DND-41 (cell line): ENCODE data around the gene PRODH2.

Source experiments
- ATAC-seq: fragments of 200-7000 bp; cut with Tn5 transposase; 3 replicates; pipeline ENCODE4 v1.9.1; 2021; ENCODE audit warnings: low read depth; ENCODE audit not compliant: insufficient read depth
- DNase-seq: peaks from one replicate; pipeline ENCODE4 v3.0.0-alpha.2; 2020
- H2AFZ ChIP-seq: 2 replicates; pipeline ENCODE4 v1.6.0; 2012; ENCODE audit warnings: low read depth, low read length
- H3K27ac ChIP-seq: 2 replicates; pipeline ENCODE4 v1.5.1; 2012; ENCODE audit warnings: low read length, inconsistent platforms
- H3K27me3 ChIP-seq: fragments of 200-600 bp; sonication (generic); 2 replicates; pipeline ENCODE4 v1.6.0; 2012; ENCODE audit warnings: low read length, mild to moderate bottlenecking, inconsistent platforms; ENCODE audit not compliant: insufficient read depth, poor library complexity
- H3K36me3 ChIP-seq: 2 replicates; pipeline ENCODE4 v1.5.1; 2012; ENCODE audit warnings: low read length, inconsistent platforms; ENCODE audit not compliant: insufficient read depth
- H3K4me1 ChIP-seq: 2 replicates; pipeline ENCODE4 v1.5.1; 2012; ENCODE audit warnings: mild to moderate bottlenecking, low read length; ENCODE audit not compliant: insufficient read depth
- H3K4me2 ChIP-seq: 2 replicates; pipeline ENCODE4 v1.6.0; 2012; ENCODE audit warnings: mild to moderate bottlenecking, moderate library complexity, low read length, inconsistent platforms; ENCODE audit not compliant: insufficient read depth
- H3K4me3 ChIP-seq, 2 experiments: fragments of 200-600 bp in 1 of 2; shearing (Covaris generic) in 1 of 2; 2 replicates each; pipeline ENCODE4 v1.5.1; 2012 to 2016; ENCODE audit warnings: inconsistent platforms in 2 of 2, low read length in 2 of 2, mild to moderate bottlenecking in 2 of 2, low read depth in 1 of 2, moderate library complexity in 1 of 2
- H3K79me2 ChIP-seq: 2 replicates; pipeline ENCODE4 v1.6.0; 2012; ENCODE audit warnings: low read length, inconsistent platforms; ENCODE audit not compliant: insufficient read depth
- H3K9ac ChIP-seq: 2 replicates; pipeline ENCODE4 v1.6.0; 2012; ENCODE audit warnings: low read depth, mild to moderate bottlenecking, inconsistent platforms, low read length, moderate library complexity
- H3K9me3 ChIP-seq: 2 replicates; pipeline ENCODE4 v1.5.1; 2012; ENCODE audit warnings: low read length, moderate library complexity, mild to moderate bottlenecking, inconsistent platforms; ENCODE audit not compliant: insufficient read depth, severe bottlenecking
- H4K20me1 ChIP-seq: 2 replicates; pipeline ENCODE4 v1.6.0; 2012; ENCODE audit warnings: low read length; ENCODE audit not compliant: insufficient read depth
- EZH2 ChIP-seq: IDR thresholded peaks from 3 replicates; pipeline ENCODE4 v1.6.1; 2012; ENCODE audit warnings: borderline replicate concordance, low read depth, mild to moderate bottlenecking, moderate library complexity, low read length, inconsistent platforms; ENCODE audit not compliant: severe bottlenecking
- TF ChIP-seq, protein P1 (sequence below): IDR thresholded peaks from 2 replicates; pipeline ENCODE4 v1.5.1; 2012; ENCODE audit warnings: borderline replicate concordance, low read length, moderate library complexity, mild to moderate bottlenecking; ENCODE audit not compliant: poor library complexity, severe bottlenecking; ENCODE audit errors: extremely low read depth

The PRODH2 gene

DNA sequence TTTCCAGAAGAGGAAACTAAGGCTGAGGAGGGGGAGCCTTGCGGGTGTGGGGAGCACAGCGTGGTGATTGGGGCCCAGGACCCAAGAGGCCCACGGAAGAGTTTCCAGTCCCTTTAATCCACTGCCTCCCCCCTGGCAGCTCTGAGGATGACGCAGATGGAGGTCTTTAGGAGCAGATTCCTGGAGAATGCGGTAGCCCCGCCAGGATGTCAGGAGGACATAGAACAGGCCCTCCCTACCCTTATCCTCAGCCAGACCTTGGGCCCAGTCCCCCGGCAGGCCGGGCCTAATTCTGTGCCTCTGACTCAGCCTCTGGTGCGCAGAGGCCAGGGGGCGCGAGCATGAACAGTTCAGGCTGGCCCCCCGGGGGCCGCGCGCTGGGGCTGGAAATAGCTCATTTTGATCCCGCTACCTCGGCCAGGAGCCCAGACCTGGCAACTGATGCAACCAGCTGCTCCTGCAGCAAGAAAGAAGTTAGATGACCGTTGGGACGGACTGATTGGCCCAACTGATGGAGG, 55.4 kb downstream of the PRODH2 start:
- Histone ChIP-seq H3K4me2 (peak overlapping the region; percentile 70), H3K4me3 (peak overlapping the region; percentile 30 to 61), H3K9me3 (no peaks in the 10 kb centered on the region), H3K4me1 (peaks cover 26% of the 10 kb centered on the region), H3K79me2 (peaks cover 30% of the 10 kb centered on the region), H4K20me1 (peaks cover 22% of the 10 kb centered on the region), H2AFZ (peak overlapping the region; percentile 62), H3K27ac (peak overlapping the region; percentile 88), H3K27me3 (no peaks in the 10 kb centered on the region), H3K9ac (peak overlapping the region; percentile 72), H3K36me3 (peaks cover 53% of the 10 kb centered on the region)
- no peak for TF ChIP-seq EZH2
- DNase-seq (no peak), ATAC-seq (peak; percentile 3; the same call in 2 of the 3 replicates)

DNA sequence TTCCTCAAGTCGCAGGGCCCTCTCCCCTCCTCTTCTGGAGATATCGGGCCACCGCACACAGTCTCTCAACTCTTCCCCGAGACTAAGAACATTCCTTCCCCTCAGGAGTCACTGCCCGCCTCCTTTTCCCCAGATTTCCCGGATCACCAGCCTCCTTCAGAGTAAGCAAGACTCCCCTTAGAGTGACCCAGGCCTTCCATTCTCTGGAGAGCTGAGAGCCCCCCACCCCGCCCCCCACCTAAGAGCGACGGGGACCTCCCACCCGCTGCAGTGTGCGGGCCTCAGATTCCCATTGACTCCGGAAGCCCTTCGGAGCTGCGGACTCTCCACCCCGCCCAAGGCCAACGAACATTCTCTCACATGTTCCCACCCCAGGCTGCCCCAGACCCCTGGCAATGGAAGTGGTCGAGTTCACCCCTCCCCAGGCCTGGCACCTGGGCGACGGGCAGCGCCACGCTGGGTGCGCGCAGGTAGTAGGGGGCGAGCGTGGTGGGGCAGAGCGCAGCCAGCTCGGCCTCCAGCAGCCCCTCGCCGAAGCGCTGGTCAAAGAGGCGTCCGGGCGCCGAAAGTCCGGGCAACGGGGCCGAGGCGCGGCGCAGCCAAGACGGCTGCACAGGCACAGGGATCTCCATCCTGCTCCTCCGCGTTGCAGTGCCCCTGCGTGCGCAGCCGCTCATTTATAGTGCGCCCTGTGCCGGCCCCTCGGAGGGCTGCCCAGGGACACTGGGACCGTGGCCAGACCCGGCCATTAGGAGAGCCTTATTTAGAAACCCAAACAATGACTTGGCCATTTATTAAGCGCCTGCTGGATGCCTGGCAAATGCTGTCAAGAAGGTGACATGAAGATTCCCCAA, 56.0 kb downstream of the PRODH2 start, which contains the start of gene HSPB6:
Gene HSPB6 (minus strand): TSS at position 653 of the 854 bp plus-strand sequence. CDS start 21 bp downstream, at position 632.
- ATAC-seq (no peak), DNase-seq (no peak)
- peak within 1 kb of the TSS; percentile 97 for H3K9ac ChIP-seq
- peak within 1 kb of the TSS; percentile 30 to 61 for H3K4me3 ChIP-seq
- peaks cover 22% of the 10 kb centered on the region for H4K20me1 ChIP-seq
- TF ChIP-seq EZH2 = no peak
- TF ChIP-seq, protein P1, sequence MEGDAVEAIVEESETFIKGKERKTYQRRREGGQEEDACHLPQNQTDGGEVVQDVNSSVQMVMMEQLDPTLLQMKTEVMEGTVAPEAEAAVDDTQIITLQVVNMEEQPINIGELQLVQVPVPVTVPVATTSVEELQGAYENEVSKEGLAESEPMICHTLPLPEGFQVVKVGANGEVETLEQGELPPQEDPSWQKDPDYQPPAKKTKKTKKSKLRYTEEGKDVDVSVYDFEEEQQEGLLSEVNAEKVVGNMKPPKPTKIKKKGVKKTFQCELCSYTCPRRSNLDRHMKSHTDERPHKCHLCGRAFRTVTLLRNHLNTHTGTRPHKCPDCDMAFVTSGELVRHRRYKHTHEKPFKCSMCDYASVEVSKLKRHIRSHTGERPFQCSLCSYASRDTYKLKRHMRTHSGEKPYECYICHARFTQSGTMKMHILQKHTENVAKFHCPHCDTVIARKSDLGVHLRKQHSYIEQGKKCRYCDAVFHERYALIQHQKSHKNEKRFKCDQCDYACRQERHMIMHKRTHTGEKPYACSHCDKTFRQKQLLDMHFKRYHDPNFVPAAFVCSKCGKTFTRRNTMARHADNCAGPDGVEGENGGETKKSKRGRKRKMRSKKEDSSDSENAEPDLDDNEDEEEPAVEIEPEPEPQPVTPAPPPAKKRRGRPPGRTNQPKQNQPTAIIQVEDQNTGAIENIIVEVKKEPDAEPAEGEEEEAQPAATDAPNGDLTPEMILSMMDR = no peak
- peaks cover 49% of the 10 kb centered on the region for H3K36me3 ChIP-seq
- H3K4me2 ChIP-seq = peak within 1 kb of the TSS; percentile 70
- no peaks in the 10 kb centered on the region for H3K27me3 ChIP-seq
- H2AFZ ChIP-seq = peak within 1 kb of the TSS; percentile 62
- H3K9me3 ChIP-seq = no peaks in the 10 kb centered on the region
- H3K79me2 ChIP-seq = peaks cover 30% of the 10 kb centered on the region
- peak within 1 kb of the TSS; percentile 88 for H3K27ac ChIP-seq
- peaks cover 26% of the 10 kb centered on the region for H3K4me1 ChIP-seq

DNA sequence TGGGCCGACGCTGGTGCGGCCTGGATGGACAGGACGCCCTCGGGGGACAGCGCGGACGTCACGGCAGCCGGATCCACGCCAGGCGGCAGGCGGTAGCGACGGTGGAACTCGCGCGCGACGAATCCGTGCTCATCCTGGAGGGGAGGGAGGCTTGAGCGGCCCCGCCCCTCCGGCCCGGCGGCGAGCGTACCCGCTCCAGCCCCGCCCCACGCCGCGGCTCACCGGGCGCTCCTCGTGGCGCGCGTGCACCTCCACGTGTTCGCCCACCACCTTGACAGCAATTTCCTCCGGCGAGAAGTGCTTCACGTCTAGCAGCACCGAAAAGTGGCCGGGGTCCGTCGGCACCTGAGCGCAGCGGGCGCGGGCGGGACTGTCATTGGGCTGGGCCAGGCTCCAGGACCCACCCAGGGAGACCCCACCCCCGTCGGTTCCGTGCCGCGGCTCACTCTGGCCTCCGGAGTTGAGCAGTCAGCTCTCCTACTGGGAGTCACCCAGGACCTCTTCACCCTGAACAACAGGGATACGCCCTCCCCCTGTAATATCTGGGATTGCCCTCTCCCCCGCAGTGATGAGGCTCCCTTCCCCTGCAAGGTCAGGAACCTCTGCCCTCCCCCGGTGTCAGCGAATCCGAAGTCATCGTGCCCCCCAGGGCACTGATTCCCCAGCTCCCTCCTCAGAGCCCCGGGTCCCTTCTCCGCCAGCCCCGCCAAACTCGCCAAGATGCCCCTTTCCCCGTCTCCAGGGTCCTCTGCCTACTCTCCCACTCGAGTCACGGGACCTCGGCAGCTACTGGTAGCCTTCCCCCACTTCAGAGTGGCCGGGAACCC, 56.9 kb downstream of the PRODH2 start:
- ATAC-seq = no peak
- no peak overlapping the region for H2AFZ ChIP-seq

More for the DNA sequence above, 56.9 kb downstream of the PRODH2 start:
- Histone ChIP-seq H3K4me3 (no peak overlapping the region), H3K27me3 (no peaks in the 10 kb centered on the region), H3K9me3 (no peaks in the 10 kb centered on the region), H3K36me3 (peaks cover 42% of the 10 kb centered on the region), H3K4me2 (no peak overlapping the region), H3K4me1 (peaks cover 26% of the 10 kb centered on the region), H4K20me1 (peaks cover 16% of the 10 kb centered on the region), H3K27ac (no peak overlapping the region), H3K79me2 (peaks cover 26% of the 10 kb centered on the region), H3K9ac (no peak overlapping the region)
- TF ChIP-seq, protein P1 = no peak
- no peak for TF ChIP-seq EZH2
- DNase-seq = no peak
